ENCODE data around the gene TEX52. TPM values are rescaled to one million over a fixed set of nuclear protein-coding genes. Genes with fewer than 3 reads are reported as not detected.

TEX52 gene
- total and polyA plus RNA-seq, 4 donors: not detected

DNA sequence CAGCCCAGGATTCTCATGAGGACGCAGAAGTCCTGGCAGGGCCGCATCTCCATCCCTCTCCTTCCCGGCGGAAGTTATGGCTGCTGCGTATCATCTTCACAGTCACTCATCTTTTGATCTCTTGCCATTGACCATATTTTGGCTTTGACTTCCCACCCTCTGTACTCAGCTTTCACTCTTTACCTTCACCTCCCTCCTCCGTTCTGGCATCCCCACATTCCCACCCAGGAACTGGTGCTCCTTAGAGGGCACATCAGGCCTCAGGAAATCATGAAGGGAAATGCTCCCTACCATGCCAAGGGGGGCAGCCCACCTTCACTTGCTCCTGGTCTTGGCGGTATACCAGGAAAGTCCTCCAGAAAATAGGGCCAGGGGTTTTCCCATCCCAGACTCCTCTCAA, 1.3 kb downstream of the TEX52 start:
- WGBS, 2 donors: 90 to 97% methylated on average over 7 of the region's 7 CpGs
- H3K27ac ChIP-seq (ENCODE audit: low read depth in 1 of 2, low read length in 1 of 2): no peak overlapping the region
- no peak overlapping the region for H3K9ac ChIP-seq (ENCODE audit: insufficient read depth in 1 of 2, low read length in 2 of 2)
- DNase-seq: no peak
- ATAC-seq (ENCODE audit: insufficient read depth, low FRiP score): no peak
- no peaks in the 10 kb centered on the region for H3K27me3 ChIP-seq (ENCODE audit: control insufficient read depth in 3 of 3, insufficient read depth in 3 of 3, low read length in 2 of 3)
- TF ChIP-seq, protein P1, sequence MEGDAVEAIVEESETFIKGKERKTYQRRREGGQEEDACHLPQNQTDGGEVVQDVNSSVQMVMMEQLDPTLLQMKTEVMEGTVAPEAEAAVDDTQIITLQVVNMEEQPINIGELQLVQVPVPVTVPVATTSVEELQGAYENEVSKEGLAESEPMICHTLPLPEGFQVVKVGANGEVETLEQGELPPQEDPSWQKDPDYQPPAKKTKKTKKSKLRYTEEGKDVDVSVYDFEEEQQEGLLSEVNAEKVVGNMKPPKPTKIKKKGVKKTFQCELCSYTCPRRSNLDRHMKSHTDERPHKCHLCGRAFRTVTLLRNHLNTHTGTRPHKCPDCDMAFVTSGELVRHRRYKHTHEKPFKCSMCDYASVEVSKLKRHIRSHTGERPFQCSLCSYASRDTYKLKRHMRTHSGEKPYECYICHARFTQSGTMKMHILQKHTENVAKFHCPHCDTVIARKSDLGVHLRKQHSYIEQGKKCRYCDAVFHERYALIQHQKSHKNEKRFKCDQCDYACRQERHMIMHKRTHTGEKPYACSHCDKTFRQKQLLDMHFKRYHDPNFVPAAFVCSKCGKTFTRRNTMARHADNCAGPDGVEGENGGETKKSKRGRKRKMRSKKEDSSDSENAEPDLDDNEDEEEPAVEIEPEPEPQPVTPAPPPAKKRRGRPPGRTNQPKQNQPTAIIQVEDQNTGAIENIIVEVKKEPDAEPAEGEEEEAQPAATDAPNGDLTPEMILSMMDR (IDR thresholded peaks at IDR 0.05; ENCODE audit: control extremely low read depth, extremely low read depth): no peak
- no peaks in the 10 kb centered on the region for H3K4me1 ChIP-seq (ENCODE audit: control insufficient read depth in 5 of 5, insufficient read depth in 5 of 5, low read length in 5 of 5)
- peaks cover 0 to 9% (median 5%) of the 10 kb centered on the region in 4 donors for H3K36me3 ChIP-seq (ENCODE audit: control insufficient read depth in 4 of 4, insufficient read depth in 4 of 4, low read length in 4 of 4)
- no peak overlapping the region for H3K4me3 ChIP-seq
- no peaks in the 10 kb centered on the region for H3K9me3 ChIP-seq (ENCODE audit: control insufficient read depth in 4 of 4, insufficient read depth in 3 of 4, low read length in 3 of 4)

DNA sequence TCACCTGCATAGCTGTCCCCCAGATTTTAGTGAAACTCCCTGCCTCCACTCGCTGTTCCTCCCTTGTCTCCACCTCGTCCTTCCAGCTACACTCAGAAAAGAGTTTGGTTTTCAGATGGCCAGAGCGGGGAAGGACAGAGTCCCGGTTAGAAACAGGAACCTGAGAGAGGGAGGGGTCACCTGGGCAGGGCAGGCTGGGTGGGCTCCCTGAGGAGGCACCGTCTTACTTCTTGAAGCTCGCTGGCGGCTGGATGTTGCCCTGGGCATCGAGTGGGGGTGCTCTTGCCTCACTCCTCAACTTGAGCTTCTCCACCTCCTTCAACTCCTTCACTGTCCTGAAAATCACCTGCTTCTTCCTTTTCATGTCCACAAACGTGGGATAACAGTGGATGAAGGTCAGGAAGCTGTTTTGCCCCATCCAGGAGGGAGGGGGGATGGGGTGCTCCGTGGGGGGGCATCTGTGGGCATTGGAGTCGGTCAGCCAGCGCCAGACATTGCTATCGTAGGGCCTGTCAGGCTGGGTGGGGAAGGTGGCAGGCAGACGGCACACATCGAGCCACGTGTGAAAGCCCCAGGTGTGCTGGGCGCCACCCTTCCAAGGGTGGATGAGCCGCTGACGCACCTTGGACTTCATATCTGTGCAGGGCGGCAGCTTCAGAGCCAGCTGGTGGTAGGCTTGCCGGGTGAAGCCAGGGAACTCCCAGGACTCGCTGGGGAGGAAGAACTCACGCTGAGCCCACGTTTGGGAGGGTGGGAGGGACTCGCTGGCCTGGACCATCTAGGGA, 2.0 kb downstream of the TEX52 start:
- no peak for DNase-seq
- TF ChIP-seq, protein P1 (IDR thresholded peaks at IDR 0.05; ENCODE audit: control extremely low read depth, extremely low read depth): no peak
- Histone ChIP-seq H3K4me3 (no peak overlapping the region), H3K27ac (ENCODE audit: low read depth in 1 of 2, low read length in 1 of 2) (no peak overlapping the region), H3K36me3 (ENCODE audit: control insufficient read depth in 4 of 4, insufficient read depth in 4 of 4, low read length in 4 of 4) (peaks cover 0 to 9% (median 5%) of the 10 kb centered on the region in 4 donors), H3K27me3 (ENCODE audit: control insufficient read depth in 3 of 3, insufficient read depth in 3 of 3, low read length in 2 of 3) (no peaks in the 10 kb centered on the region), H3K9me3 (ENCODE audit: control insufficient read depth in 4 of 4, insufficient read depth in 3 of 4, low read length in 3 of 4) (no peaks in the 10 kb centered on the region), H3K9ac (ENCODE audit: insufficient read depth in 1 of 2, low read length in 2 of 2) (no peak overlapping the region), H3K4me1 (ENCODE audit: control insufficient read depth in 5 of 5, insufficient read depth in 5 of 5, low read length in 5 of 5) (no peaks in the 10 kb centered on the region)
- WGBS, 2 donors: 88 to 92% methylated on average over 24 to 25 of the region's 25 CpGs
- no peak for ATAC-seq (ENCODE audit: insufficient read depth, low FRiP score)

DNA sequence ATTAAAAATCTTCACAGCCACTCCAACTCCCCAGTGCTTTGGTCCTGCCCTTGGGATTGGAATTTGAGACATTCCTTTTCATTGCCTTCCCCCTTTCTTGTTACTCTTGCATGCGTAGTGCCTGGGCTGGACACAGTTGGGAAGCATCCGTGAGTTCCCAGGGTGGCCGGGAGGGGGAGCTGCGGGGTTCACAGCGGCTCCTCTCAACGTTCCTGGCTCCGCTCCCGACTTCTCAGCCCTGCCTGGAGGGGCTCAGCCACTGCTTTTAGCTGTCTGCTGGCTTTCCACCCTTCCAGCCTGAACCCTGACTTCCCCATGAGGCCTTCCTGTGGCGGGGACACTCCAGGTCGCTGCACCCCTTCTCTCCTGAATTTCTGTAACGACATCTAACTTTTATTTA, 3.2 kb downstream of the TEX52 start:
- Histone ChIP-seq H3K4me3 (no peak overlapping the region), H3K27me3 (ENCODE audit: control insufficient read depth in 3 of 3, insufficient read depth in 3 of 3, low read length in 2 of 3) (no peaks in the 10 kb centered on the region), H3K4me1 (ENCODE audit: control insufficient read depth in 5 of 5, insufficient read depth in 5 of 5, low read length in 5 of 5) (no peaks in the 10 kb centered on the region), H3K36me3 (ENCODE audit: control insufficient read depth in 4 of 4, insufficient read depth in 4 of 4, low read length in 4 of 4) (peaks cover 0 to 8% (median 5%) of the 10 kb centered on the region in 4 donors), H3K9ac (ENCODE audit: insufficient read depth in 1 of 2, low read length in 2 of 2) (no peak overlapping the region), H3K27ac (ENCODE audit: low read depth in 1 of 2, low read length in 1 of 2) (no peak overlapping the region), H3K9me3 (ENCODE audit: control insufficient read depth in 4 of 4, insufficient read depth in 3 of 4, low read length in 3 of 4) (no peaks in the 10 kb centered on the region)
- TF ChIP-seq, protein P1 (IDR thresholded peaks at IDR 0.05; ENCODE audit: control extremely low read depth, extremely low read depth): peak; percentile 57
- peak; percentile 90 to 91 (median 90) for DNase-seq
- WGBS, 2 donors: 21 to 27% methylated on average over 11 of the region's 11 CpGs
- ATAC-seq (ENCODE audit: insufficient read depth, low FRiP score): peak; percentile 86

Measured in lung (tissue), 12 donors.